Stimulated activated CD8-positive, alpha-beta memory T cell treated with anti-CD3 and anti-CD28 coated beads, Interleukin-2, amount 100 ng/mL, for 1 hour (primary cell): ENCODE results near the gene RPS16.

Experiments
- DNase-seq, 2 donors: peaks; one replicate each; pipeline ENCODE4 v3.0.0-alpha.2; 2020; ENCODE audit warnings: low read depth in 2 of 2

RPS16 gene

DNA sequence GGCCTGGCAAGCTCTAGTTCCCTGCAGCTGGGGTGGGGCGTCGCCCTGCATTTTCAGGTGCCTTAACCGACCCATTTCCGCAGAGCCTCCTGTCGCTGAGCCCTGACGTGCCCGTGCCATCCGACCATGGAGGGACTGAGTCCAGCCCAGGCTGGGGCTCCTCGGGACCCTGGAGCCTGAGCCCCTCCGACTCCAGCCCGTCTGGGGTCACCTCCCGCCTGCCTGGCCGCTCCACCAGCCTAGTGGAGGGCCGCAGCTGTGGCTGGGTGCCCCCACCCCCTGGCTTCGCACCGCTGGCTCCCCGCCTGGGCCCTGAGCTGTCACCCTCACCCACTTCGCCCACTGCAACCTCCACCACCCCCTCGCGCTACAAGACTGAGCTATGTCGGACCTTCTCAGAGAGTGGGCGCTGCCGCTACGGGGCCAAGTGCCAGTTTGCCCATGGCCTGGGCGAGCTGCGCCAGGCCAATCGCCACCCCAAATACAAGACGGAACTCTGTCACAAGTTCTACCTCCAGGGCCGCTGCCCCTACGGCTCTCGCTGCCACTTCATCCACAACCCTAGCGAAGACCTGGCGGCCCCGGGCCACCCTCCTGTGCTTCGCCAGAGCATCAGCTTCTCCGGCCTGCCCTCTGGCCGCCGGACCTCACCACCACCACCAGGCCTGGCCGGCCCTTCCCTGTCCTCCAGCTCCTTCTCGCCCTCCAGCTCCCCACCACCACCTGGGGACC lies 27.9 kb downstream of the RPS16 start:
- DNase-seq = peak; percentile 39 to 58

DNA sequence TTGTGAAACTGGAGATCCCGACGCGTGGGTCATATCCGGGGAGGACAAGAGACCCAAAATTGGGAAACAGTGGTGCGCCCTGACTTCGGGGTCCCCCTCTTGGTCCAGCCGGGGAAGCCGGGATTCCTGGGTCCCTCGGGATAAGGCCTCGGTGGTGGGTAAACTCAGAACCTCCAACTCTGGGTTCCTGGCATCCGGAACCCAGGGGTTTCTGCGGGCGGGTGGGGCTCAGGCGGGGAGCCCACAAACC lies 28.4 kb downstream of the RPS16 start:
- no peak for DNase-seq

DNA sequence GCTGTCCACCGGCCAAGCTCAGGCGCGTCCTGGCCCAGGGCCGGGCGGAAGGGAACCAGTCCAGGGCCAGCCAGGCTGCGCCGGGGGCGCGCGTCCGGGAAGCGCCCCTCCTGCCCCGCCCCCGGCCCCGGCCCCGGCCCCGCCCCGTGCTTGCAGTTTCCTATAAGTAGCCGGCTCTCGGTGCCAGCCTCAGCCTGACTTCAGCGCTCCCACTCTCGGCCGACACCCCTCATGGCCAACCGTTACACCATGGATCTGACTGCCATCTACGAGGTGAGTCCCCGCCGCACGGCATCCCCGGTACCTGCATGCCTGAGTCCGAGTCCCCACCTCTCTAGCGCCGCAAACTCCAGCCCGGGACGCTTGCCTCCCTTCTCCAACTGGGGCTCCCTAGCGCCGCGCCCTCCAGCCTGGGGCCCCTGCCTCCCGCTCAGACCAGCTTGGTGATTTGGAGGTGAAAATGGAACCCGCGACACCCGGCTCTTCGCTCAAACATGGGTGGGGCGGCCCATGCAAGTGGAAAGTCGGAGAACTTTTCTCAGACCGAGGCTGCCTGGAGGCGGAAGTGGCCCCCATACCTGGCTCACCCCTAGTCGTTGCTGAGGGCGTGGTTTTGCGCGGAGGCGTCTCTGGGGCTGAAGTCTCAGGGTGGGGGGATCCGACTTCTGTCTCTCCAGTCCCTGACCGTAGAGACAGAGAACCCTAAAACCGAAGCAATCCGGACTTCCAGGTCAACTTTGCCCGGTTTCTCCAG lies 28.9 kb downstream of the RPS16 start, which contains the start of gene ZFP36:
TSS of gene ZFP36 (plus strand) at position 192 of the 754 bp plus-strand sequence. CDS start at position 250, 58 bp downstream.
- DNase-seq = peak; percentile 86 to 90

DNA sequence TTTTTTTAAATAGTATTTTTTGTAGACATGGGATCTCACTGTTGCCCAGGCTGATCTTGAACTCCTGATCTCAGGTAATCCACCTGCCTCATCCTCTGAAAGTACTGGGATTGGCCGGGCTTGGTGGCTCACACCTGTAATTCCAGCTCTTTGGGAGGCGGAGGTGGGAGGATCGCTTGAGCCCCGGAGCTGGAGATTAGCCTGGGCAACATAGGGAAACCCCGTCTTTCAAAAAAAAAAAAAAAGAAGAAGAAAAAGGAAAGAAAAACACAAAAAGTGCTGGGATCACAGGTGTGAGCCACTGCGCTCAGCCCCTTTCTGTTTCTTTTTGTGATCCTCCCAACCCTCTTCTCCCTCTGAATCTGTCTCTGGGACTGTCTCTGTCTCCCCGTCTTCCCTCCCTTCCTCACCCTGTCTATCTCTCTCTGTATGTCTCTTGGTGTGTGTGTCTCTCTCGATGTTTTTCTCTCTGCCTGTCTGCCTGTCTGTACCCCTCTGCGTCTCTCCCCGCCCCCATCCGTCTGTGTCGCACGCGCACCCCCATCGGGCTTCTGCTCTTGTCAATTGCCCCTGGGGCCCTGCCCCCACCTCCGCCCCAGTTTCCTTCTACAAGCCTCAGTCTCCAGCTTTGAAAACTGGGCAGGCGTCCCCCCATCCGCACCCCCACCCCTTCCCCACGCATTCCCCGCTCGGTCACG lies 29.6 kb downstream of the RPS16 start:
- DNase-seq = peak; percentile 86

DNA sequence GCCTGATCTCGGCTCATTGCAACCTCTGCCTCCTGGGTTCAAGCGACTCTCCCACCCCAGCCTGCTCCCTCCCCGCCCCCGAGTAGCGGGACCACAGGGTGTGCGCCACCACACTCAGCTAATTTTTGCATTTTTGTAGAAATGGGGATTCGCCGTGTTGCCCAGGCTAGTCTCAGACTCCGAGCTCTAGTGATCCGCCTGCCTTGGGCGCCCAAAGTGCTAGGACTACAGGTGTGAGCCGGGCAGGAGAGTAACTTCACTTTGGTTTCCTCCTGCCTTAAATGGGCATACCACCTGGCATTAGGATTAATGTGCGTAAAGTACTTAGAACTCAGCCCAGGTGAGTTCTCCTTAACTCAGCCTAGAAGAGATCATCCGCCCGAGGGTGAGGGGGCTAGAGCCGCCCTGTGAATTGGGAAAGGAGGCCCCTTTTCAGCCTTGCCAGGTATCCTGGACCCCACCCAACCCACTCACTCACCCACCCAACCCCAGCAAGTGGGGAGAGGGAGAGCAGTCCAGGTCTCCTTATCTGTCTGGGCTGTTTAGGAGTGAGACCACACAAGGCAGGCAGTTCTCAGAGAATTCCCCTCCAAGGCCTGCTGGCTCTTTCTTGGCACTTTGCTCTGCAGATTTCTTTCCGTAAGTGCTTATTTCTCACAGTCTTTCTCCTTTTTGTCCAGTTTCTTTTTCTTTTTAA lies 30.3 kb downstream of the RPS16 start:
- no peak for DNase-seq

DNA sequence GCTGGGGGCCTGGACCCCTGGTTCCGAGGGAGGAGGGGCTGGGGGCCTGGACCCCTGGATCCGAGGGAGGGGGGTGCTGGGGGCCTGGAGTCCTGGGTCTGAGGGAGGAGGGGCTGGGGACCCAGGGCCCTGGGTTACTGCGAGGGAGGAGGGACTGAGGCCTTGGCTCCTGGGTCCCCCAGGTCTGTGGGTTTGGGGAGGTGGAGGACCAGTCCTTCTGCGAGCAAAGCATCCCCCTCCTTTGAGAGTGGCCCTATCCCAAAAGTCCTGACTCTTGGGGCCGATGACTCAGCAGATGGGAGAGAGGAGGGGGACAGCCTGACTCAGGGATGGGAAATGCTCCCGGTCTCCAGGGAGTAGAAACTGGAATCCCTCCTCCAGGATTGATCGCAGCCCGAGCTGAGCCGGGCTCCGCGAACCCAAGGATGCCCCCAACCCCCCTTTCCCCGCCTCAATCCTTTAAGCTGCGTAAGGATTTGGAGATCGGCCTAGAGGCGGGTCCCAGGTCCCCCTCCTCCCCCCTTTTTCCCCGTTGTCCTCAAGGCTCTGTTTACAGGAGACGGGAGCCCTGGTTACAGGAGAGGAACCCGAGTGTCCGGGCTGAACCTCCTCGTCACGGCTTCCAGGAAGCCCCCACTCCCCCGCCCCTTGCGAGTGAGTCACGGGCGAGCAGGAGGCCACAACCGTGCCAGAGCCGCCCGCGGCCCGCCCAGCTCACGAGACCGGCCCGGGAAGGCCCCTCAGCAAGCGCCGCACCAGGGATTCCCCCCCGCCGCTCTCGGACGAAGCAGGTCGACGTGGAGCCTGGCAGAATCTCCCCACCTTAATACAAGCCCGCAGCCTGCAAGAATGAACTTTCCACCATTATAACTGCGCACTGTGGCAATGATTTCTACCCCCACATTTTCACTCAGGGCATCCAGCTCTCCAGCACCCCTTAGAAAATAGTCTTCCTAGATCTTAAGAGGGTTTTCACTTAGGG lies 32.1 kb downstream of the RPS16 start:
- DNase-seq = peak; percentile 95 to 97

DNA sequence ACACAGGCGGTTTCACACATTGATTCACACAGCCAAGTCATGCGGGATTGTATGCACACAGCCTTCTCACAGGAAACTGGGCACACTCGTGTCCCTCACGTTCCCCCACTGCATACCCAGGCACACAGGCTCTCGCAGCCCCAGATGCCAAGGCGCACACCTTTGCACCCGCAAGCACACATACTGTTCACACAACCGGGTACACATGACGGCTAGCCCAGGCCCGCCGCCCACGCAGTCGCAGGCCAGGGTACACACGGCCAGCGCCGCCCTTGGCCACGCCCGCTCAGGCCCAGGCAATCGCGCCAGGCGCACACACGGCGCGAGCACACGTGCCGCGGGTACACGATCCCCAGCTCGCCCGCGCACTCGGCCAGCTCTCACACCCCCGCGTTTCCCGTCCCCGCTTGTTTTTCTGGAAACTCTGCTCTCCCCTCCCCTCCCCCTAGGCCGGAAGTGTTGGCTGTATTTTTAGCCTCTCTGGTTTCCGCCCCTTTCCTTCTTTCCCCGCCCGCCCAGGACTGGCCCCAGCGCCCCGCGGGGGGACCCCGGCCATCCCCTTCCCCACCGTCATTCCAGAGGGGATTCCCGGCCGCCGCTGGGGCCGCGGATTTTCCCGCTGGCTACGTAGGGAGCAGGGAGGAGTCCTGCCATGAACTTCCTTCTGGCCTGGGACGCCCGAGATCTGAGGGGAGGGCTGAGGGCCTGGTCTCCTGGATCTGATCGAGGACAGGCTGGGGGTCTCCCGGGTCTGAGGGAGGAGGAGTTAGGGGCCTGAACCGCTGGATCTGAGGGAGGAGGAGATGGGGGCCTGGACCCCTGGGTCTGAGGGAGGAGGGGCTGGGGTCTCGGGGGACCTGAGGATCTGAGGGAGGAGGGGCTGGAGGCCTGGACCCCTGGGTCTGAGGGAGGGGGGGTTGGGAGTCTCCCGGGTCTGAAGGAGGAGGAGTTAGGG lies 33.1 kb downstream of the RPS16 start:
- DNase-seq = peak; percentile 79 to 84

DNA sequence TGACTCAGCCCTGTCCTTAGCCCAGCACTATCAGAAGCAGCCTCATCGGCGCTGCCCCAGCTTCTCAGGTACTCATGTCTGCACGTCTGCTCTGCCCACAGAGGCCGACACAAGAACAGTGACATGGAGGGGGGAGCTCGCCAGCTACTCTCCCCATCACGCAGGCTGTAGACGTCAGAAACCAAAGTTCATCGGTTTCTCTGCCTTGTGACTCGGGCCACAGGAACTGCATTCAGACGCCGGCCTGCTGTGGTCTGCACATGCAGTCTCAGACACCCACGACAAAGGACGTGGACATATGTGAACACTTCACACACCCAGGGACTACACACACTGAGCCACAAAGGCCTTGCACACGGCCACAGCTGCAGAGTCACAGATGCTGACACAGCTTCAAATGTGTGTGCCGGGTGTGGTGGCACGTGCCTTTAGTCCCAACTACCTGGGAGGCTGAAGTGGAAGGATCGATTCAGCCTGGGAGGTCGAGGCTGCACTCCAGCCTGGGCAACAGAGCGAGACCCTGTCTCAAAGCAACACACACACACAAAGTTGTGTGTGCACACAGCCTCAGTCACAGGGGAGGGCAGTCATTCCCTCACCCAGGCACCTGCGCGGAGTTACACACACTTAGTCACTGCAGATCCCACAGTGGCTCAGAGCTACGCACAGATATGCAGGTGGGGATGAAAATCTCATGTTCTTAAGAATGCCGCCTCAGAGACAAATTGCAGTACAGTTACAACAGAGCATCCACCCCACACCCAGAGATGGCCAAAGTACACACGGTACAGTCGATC lies 34.0 kb downstream of the RPS16 start:
- DNase-seq = peak; percentile 76 to 77

DNA sequence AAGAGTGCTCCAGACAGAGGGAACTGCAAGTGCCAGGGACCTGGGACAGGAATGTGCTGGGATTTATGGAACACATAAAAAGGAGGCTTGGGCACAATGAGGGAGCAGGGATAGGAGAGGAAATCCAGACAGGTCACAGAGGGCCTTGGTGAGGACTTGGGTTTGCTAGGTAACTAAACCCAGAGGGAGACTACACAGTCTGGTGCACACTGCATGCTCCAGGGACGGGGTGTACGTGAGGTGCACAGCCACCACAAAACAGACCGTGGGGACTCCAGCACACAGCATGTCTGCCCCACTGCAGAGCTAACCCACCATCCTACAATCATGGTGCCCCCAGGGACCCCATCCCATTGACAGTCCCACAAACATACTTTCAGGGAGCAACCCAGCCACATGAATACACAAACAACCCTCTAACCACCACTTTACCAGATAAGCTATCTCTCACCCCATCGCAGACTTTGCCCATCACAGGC lies 34.6 kb downstream of the RPS16 start:
- no peak for DNase-seq

DNA sequence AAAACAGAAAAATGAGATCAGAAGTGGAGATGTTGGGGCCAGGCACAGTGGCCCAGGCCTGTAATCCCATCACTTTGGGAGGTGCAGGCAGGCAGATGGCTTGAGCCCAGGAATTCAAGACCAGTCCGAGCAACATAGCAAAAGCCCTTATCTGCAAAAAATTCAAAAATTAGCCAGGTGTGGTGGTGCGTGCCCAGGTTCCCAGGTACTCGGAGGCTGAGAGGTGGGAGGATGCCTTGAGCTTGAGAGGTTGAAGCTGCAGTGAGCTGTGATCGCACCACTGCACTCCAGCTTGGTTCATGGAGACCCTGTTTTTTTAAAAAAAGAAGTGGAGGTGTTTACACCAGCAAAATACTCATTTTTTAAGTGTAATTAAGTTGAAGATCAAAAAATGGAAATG lies 35.7 kb downstream of the RPS16 start:
- no peak for DNase-seq

DNA sequence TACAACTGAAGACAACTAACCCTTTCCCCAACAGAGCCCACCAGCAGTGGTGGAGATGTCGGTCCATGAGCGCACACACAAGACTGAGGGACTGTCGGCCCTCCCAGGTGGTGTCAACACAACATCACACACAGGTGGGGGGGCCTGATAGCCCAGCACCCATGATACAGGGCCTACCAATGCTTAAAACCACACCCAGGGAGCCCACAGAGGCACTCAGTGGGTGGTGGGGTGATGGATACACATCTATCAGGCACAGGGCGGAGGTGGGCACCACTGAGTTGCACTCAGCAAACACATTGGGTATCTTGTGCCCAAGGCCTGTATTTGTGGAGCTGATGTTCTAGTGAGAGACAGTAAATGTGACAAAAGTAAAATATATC lies 36.1 kb downstream of the RPS16 start:
- DNase-seq = no peak

DNA sequence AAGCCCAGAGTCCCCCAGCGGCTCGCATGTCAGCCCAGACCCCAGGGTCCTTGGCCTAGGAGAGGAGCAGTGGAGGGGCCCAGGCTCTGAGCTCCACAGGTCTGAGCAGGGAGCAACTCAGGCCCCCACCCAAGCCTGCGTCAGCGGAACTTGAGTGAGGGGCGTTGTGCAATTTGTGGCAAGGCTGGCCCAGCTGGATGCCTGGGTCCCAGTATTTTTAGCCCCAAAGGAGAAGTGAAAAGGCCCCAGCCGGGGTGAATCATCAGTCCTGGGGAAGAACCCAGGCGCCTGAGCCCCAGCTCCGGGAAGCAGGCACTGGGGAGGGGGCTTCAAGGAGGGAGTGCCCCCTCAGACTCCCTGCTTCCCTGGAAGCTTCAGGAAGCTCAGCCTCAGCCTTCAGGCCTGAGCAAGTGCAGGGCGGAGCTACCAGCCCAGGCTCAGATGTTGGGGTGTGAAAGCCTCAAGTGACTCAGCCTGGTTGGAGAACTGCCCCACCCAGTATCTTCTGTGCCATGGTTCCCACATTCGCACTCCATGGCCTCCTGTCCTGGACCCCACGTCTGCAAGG lies 37.4 kb downstream of the RPS16 start:
- no peak for DNase-seq

DNA sequence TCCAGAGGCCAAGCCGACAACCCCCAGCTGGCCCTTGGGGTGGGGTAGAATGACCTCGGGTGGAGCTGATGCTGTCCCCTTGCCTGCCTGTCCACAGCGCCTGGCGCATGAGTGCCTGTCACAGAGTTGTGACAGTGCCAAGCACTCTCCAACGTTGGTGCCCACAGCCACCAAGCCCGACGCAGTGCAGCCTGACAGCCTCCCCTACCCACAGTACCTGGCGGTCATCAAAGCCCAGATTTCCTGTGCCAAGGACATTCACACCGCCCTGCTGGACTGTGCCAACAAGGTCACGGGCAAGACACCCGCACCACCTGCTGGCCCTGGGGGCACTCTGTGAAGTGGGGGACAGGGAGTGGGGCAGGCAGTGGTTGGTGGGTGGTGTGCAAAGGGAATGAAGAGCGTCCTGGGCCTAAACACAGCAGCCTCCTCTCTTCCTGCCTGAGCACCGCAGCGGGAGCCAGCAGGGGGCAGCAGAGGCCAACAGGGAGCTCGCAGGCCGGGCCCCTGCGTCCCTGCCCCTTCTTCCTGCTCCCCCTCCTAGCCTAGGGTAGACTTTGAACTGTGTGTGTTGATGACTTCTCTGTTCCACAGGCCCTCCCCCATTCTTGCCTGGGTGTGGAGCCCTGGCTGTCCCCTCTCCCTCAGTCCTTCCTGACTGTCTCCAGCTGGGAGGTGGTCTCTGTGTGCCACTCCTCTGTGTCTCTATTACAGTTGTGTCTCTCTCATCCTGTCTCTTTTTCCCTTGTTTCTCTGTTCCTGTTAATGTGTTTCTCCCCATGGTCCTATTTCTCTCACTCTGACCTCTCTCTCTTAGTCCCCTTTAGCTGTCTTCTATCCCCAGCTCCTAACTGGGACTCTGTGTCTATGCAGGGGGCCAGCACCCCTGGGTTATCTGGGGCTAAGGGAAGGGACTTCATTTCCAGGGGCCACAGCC lies 38.1 kb downstream of the RPS16 start:
- peak; percentile 91 to 93 for DNase-seq

DNA sequence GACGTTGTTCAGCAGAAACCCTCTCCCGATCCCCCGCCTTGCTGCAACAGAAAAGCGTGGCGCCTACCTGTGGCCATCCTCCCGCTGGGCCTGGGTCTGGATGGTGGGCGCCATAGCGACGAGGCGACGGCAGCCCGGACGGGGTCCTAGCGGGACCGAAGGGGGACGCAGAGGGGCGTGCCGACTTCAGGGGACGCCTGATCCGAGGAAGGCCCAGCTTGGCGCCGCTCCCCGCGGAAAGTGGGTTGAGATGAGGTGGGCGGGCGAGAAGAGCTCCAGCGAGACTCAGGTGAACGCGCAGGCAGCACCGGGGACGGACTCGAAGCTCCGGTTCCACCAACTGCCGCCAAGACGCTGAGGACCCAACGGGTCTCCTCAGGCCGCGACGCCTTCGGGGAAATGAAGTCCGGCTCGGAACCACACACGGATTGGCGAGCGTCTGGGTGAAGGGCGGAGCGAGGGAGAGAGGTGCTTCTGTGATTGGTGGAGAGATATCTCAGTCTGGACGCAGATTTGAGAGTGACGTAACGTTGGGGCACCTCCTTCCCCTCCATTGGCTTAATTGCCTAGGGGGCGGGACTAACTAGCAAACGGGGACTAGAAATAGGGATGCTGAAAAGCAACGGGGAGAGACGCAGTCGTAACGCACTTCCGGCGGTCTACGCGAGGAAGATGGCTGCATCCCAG lies 44.9 kb downstream of the RPS16 start, which contains the start of the genes MED29 and PAF1:
TSS of gene MED29 (plus strand) at position 628 of the 687 bp plus-strand sequence. CDS start at position 673, 45 bp downstream.
TSS of gene PAF1 (minus strand) at position 356 of the 687 bp plus-strand sequence. CDS start at position 114, 242 bp downstream.
- DNase-seq = peak; percentile 84 to 89

DNA sequence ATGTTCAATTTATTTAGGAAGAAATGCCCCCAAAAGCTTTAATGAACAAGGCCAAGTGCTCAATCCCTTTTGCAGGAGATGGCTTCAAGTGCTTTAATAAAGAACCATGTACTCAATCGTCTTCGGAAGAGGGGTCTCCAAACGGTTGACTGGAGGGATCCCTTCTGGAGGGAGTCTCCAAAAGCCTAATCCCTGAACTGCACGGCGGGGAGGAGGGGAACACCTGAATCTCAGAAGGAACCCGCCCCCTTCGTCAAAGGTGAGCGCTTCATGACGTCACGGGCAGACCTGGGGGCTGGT lies 45.3 kb downstream of the RPS16 start:
- peak in 1 of 2 donors; percentile 37 for DNase-seq

DNA sequence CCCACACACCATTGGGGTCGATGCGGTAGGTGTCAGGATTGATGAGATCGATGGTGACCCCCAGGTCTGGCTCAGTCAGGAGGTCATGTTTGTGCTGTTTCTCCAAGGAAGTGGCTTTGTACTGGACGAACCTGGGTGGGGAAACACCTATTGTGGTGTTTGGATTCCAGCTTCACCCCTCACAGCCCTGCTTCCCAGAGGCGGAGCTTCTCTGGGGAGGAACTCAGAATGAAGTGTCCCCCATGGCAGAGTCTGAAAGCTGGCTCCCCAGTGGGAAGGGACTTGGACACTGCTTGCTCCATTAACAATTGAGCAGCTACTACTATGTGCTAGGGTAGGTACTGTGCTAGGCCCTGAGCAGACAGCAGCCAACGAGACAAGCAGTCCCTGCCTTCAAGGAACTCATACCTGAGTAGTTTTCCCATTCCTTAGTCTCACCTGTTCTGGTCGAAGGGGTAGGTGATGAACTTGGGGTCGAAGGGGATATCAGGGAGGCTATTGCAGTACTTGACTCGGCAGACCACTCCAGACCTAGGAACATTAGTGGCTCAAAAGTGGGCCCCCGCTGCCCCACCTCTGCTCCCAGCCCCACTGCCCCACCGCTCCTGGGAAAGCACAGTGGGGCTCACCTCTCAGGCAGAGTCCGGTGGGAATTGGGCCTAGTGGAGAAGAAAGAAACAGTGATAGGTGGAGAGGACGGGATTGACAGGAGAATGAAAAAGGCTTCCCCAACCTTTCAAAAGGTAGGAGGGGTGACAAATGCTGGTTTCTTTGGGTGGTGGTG lies 45.9 kb downstream of the RPS16 start:
- no peak for DNase-seq
